ENCODE measurements around the gene SHROOM3.

SHROOM3 gene

GRCh38 chr4:76756416-76756815 lies 321.4 kb downstream of the SHROOM3 start:
- DNase-seq: no peak

DNA sequence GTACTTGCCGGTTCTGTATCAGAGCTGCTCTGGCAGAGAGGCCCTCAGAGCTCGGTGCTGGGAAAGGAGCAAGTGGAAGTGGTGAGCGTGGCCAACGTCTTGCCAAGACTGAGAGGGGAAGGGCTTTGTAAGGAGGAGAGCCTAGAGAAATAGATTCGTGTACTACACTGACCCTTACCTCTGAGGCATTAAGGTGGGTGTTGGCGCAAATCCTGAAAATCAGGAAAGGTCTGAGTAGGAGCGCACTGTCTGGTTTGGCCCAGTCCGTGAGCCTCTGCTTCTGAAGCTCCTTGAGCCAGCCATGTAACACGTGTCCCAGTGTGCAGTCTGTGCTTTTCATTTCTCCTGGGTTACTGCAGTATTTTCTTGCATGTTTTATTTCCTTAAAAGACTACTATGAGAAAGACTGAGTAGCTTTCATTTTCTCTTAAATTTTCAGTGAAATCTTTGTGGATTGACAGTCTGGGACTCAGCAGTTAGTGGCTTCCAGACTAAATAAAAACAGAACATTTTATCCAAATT lies 322.4 kb downstream of the SHROOM3 start:
- DNase-seq: no peak

DNA sequence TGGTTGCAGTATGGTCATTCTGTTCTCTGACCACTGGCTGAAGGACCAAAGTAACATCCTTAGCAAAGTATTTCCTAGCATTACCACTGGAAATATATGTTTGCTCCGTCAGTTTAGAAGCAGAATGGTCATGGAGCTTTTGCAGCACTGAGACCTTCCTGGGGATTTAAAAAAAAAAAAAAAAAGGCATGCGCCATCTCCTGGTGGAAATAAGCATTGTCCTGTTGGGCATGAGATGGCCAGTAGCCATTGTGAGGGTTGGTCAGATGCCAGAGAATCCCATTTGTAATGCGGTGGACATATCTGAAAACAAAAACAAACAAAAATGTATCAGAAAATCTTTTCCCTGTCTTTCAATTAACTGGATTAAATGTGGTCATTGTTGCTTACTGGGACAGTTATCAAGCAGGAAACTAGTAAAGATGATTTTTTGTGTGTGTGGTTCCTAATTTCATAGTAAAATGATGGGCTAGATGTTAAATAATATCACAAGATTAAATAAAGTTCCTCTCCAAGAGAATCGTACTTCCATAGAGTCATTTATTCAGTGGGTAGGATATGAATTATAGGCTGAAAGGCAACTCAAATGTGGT lies 323.4 kb downstream of the SHROOM3 start:
- no peak for DNase-seq

DNA sequence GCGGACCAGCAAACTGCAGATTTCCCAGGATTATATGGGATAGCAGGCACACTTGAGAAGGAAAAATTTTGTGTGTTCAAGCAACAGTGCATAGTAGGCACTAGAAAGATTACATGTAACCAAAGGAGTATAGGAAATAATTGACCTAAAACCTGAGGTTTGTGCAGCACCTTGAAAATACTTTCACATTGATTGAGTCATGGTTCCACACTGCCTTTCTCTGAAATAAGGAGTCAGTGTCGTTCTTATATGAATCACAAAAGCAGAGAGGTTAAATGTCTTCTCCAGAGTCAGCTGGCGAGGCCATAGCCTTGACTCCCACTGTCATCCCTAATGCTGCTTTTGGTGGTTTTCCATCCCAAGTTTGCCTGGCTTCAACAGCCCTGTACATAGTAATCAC lies 324.0 kb downstream of the SHROOM3 start:
- DNase-seq: no peak

DNA sequence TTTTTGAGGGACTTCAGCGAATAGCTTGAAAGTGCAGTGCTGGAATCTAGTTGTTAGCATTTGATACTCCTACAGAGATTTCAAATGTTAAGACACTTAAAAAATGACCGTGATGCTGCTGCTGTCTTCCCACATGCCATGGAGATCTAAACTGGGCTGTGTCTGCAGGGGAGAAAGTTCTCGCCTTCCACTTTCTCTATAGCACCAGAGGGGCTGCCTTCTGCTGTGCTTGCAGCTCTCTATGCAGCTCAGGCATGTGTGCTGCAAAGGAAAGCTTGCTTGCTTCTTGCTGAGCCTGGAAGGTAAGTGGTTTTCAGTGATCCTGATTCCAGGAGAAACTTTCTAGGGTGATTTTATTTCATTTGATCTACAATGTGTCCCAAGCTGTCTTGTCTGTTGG lies 325.2 kb downstream of the SHROOM3 start:
- DNase-seq: no peak

DNA sequence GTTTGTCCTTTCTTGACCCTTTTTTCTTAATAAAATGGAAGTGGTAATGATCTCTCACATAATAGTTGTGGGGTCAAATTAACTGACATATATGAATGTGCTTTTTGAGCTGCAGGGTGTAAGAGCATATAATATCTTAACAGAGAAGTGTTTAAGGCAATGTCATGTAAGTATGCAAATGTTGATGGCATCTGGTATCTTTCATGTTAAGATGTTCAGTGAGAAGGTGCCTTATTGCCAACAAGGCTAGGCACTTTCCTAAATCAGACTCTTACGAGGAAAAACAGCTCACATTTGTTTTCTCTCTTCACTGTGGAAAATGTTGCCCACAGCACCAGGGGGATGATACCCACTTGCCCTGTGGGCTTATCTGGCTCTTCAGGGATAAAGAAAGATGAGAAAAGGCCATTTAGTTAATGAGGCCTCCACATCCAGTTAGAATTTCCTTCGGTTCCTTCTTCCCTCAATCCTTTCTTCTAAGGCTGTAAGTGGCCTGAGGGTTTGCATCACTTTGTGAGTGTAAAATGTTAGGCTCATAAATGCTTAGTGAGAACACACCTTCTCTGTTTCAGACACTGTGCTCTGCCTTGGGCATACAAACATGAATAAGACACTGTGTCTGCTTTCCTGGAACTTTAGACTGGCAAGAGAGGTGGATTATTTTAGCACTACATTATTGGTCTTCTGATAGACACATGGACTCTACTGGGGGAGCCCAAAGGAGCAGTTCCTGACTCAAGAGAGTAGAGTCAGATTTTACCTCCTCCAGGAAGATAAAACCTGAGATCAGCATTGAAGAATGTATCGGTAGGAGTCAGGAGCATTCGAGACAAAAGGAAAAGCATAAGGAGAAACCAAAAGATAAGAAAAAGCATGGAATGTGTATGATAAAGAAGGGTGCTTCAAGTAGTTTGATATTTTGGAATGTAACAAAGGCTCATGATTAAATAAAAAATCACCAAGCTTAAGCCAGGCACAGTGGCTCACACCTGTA lies 327.4 kb downstream of the SHROOM3 start:
- no peak for DNase-seq

- DNase-seq: no peak
Observed at GRCh38 chr4:76764251-76764650, 329.2 kb downstream of the SHROOM3 start.

DNA sequence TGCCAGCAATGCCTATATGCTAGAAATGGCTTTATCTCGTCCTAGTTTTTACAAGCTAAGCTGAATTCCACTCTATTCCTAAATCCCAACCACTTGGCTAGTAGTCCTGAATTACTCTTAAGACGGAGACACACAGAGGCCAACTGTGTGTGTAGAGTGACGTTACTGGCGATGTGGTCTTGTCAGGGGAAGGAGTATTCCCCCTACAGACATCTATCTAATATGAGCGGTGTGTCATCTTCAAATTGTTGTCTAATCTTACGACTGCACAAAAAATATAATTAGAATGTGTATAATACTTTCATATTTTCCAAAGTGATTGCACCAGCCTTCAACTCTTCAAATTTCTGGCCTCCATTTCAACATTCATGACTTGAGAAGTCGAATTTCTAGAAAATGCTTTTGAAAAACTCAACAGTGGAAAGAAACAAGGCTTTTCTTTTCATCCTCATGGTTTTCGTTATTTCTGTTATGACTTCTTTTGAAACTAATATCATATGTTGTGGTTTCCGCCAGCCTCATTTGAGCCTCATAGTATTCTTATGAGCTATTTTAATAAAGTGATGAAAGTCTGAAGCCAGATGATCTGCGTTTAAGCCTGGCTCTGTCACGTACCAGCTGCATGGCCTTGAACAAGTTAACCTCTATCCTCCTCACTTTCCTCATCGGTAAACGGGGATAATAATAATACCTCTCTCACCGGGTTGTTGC lies 330.6 kb downstream of the SHROOM3 start:
- DNase-seq: no peak

GRCh38 chr4:76767983-76768382 lies 333.0 kb downstream of the SHROOM3 start:
- no peak for DNase-seq

DNA sequence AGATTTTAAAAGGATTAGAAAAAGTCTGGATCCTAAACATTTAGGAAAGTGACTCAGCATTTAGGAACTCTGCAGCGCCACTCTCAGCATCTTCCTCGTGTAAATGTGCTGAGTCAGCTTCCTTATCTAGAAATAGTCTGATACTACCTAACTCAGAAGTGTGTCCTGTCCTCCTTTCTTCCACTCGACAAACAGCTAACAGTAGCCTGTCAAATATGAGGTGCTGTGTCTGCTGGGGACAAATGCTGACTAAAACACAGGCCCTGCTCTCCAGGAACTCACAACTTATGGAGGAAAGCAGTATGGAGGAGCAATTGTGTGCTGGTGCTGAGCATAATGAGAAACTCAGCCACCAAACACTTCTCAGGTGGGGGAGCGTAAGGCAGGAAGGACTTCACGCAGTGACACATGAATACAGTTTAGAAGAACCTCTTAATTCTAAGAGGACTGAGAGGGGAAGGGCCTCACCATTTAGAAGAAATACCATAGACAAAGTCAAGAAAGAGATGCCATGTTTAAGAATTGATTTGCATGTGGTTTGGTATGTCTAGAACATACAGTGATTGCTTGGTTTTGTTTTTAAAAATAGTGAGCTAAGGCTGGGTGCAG lies 337.6 kb downstream of the SHROOM3 start:
- DNase-seq: no peak

GRCh38 chr4:76773766-76774165 lies 338.7 kb downstream of the SHROOM3 start:
- no peak for DNase-seq

DNA sequence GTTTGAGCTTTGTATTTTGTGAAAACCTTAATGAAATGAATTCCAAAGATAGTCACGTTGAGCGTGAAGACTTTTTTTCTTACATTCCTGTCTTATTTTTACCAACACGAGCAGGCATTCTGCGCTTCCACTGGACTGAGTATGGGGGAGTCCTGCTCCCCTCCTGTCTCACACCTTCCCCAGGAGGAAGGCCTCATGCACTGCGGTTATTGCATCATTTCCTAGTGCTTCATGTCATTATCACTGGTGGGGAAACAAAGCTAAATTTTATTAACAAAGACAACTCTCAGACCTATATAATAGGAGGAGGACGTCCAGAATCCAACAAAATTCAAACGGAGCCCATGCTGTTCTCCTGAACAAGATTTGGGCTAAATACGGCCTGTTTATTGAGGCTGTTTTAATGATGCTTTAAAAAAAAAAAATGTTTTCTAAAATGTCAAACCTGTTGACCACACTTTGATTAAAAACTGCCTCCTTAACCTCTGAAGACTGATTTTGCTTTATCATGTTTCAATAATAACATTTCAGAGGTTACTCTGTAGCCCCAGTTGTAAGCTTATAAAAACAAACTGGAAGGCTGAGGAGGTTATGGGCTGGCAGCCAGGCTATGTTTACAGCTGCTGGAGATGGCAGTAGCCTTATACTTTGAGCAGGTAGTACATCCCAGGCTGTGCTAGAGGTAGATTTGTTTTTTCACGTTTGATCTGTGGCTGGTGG lies 344.9 kb downstream of the SHROOM3 start:
- DNase-seq: no peak

DNA sequence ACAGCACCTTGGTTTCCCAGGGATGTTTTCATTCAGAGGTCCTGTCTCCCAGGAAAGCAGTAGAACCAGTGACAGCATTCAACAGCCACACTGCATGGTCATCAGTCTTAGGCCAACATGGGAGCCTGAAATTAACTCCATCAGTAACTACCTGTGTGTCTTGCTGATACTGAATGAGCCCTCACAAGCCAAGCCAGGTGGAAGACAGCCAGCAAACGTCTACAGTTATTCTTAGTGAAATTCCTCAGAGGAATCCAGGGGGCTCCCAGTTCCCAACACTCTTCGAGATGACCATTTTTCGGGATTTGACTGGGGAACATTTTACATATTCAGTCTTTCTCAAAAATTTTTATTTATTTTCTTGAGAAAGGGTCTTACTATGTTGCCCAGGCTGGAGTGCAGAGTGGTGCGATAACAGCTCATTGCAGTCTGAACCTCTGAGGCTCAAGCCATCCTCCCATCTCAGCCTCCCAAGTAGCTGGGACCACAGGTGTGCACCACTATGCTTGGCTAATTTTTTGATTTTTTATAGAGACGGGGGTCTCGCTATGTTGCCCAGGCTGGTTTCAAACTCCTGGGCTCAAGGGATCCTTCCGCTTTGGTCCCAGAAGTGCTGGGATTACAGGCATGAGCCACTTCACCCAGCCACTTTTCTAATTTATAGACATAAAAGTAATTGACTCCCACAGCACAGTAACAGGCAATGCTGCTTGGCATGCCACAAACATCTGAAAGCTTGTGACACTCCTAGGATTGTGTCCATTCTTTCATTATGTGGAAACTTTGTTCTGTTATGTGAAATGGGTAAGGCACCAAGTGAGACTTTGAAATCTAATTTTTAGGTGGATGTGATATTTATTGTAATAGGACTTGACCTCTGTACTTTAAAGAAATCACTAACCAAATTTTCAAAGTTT lies 346.0 kb downstream of the SHROOM3 start:
- DNase-seq: peak; percentile 23

GRCh38 chr4:76781698-76782595 lies 346.9 kb downstream of the SHROOM3 start:
- DNase-seq: peak; percentile 90

DNA sequence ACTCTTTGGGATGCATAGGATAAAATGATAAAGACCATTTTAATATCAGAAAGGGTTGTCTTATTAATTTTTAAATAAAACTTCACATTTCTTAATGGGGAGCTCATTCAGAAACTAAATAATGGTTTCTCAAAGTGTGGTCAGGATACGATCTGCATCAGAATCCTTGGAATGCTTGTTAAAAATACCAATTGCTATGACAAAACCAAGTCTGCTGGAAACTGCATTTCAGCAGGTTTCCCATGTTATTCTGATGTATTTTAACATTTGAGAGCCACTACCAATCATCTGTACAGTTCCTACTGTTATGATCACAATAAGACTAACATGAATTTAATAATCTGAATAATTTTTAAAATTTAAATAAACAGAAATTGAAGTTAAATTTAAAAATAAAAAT lies 347.8 kb downstream of the SHROOM3 start:
- no peak for DNase-seq

GRCh38 chr4:76783836-76784235 lies 348.8 kb downstream of the SHROOM3 start:
- no peak for DNase-seq

- DNase-seq: peak; percentile 7
Observed at GRCh38 chr4:76784237-76784636, 349.2 kb downstream of the SHROOM3 start.

- peak; percentile 23 for DNase-seq
Observed at GRCh38 chr4:76787898-76788297, 352.9 kb downstream of the SHROOM3 start.

DNA sequence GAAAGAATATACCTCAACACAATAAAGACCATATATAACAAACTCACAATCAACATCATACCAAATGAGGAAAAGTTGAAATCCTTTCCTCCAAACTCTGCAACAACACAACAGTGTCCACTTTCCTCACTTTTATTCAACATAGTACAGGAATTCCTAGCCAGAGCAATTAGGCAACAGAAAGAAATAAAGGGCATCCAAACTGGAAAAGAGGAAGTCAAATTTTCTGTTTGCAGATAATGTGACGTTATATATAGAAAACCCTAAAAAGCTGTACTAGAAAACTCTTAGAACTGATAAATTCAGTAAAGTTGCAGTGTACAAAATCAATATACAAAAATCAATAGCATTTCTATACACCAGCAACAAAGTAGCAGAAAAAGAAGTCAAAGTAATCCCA lies 355.3 kb downstream of the SHROOM3 start:
- DNase-seq: peak; percentile 36

DNA sequence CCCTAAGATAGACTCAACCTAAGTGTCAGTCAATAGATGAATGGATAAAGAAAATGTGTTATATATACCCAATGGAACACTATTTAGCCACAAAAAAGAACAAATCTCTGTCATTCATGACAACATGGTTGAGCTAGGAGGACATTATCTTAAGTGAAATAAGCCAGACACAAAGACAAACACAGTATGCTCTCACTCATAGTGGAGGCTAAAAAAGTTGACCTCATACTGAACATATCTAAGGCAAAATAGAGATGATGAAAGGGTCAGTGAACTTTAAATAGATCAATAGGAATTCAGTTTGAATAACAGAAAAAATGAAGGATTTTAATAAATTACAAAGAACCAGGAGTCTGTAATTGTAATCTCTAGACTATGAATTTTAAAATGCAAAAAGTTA lies 356.4 kb downstream of the SHROOM3 start:
- DNase-seq: no peak

All from MV-4-11 (cell line).